Stromal cell of bone marrow (primary cell): ENCODE results near the gene TPD52L2.

ENCODE experiments used
- DNase-seq: peaks from one replicate; pipeline ENCODE4 v3.0.0-alpha.2; 2012; ENCODE audit warnings: low read depth

TPD52L2 gene

DNA sequence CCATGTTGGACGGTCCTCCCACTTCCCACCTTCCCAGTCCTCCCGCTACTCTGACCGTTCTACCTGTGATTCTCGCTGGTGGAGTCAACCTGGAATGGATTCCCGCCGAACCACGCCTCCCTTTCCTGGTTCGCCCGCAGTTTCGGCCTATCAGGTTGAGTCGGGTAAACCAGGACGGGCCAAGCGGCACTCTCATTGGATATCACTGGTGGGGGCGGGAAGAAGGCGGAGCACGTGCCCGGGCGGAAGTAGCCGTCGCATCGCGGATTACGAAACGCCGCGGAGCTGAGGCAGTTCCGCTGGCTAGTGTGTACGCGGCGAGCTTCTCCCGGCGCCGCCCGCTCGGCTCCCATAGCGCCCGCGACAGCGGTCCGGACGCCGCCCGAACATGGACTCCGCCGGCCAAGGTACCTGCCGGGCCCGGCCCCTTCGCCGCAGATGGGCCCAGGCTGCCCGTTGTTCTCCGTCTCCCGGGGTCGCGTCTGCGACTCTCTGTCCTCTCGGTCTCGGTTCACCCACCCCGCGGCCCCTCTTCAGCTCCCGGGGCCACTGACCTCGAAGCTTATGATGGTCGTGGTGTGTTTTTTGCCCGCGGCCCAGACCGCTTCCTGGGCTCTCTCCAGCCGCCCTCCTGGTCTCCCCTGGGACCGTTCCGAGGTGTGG is at the start of gene TPD52L2:
Gene TPD52L2 (plus strand): TSS at position 293 of the 663 bp plus-strand sequence. CDS start 96 bp downstream, at position 389.
- DNase-seq, result peak; percentile 97

DNA sequence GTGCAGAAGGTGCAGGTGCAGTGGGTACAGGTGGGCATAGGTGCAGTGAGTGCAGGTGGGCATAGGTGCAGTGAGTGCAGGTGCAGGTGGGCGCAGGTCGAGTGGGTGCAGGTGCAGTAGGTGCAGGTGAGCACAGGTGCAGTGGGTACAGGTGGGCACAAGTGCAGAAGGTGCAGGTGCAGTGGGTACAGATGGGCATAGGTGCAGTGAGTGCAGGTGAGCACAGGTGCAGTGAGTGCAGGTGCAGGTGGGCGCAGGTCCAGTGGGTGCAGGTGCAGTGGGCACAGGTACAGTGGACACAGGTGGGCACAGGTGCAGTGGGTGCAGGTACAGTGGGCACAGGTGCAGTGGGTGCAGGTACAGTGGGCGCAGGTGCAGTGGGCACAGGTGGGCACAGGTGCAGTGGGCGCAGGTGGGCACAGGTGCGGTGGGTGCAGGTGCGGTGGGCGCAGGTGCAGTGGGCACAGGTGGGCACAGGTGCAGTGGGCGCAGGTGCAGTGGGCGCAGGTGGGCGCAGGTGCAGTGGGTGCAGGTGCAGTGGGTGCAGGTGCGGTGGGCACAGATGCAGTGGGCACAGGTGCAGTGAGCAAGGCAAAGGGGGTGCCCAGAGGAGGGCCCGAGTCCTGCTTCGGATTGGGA is 49.3 kb upstream of the TPD52L2 start:
- no peak for DNase-seq

- DNase-seq, result peak; percentile 13
Observed at GRCh38 chr20:63819224-63819921, 45.7 kb upstream of the TPD52L2 start.

- no peak for DNase-seq
Observed at GRCh38 chr20:63821811-63822210, 43.3 kb upstream of the TPD52L2 start.

DNA sequence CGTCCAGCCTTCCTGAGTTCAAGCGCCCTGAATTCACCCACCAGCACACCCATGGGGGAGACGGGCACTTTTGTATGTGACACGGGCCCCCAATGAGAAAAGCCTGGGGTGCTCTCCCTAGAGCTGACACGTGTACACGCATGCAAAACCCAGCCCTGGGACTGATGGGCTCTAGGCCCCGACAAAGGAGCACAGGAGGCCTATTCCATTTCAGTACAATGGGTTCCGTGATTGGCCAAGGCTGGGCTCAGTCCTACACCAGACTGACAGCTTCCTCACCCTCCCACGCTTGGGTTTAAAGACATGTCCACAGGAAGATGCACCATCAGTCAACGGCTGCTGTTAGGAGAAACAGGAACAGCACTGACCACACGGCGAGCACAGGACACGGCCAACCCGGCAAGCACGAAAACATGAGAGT is 42.8 kb upstream of the TPD52L2 start:
- DNase-seq, result no peak

DNA sequence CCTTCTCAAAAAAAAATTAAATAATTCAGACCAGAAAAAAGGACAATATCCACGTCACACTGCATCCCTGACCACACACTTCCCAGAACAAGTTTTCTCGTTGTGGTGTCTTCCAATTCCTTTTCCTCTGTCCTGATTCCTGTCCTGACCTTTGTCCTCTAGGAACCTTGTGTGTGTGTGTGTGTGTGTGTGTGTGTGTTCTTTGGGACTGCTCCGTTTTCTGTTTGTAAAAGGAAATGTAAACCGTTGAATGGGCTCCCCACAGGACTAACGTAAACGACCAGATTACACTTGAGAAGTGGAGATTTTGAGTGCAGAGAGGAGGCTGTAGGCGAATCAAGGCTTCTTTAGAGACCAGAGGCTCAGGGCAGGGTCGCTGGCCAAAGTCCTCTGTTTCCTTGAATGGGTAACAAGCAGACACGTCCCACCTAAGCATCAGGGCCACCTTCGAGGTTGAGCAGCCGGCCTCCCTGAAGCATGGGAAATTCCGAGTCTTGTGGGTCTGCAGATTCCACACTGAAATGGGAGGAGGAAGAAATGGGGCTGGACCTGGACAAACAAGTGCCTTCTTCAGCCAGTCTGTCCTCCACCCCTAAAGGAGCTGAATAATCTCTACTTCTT is 41.3 kb upstream of the TPD52L2 start:
- DNase-seq, result no peak

- no peak for DNase-seq
Observed at GRCh38 chr20:63825331-63826118, 39.5 kb upstream of the TPD52L2 start.

- DNase-seq, result no peak
Observed at GRCh38 chr20:63826753-63827152, 38.3 kb upstream of the TPD52L2 start.

DNA sequence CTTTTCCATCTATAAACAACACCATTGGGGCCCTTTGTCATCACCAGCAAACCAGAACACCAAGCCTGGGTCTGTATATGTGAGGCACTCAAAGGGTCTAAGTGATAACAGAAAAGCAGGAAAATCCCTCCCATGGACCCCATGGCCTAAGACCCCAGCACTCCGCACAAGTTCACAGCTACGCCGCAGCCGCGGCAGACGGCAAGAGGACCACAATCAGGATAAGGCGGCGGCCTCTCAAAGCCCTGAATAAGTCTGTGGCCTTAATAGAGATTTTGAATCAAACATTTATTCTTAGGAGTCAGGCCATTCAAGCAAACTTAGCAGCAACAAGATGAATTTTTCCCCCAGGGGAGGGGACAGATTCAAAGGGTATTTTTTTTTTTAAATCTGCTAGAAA is 36.9 kb upstream of the TPD52L2 start:
- DNase-seq, result no peak

GRCh38 chr20:63828545-63828944 is 36.5 kb upstream of the TPD52L2 start:
- DNase-seq, result no peak

DNA sequence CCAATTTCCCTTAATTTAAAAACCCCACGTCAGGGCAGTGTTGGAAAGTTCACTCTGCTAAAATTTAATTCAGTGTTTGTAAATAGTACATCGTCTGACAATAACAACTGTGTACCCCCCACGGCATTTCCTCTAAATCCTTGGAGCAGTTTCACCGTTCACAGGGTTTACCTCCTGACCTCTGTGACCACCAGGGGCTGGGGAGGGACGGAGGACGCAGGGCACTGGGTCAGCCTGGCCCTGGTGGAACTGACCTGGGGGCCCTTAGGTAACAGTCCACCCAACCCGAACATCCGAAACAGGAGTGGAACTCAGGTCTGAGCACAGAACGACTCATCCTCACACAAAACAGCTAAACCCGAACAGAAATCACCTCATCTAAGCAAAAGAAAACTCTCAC is 36.1 kb upstream of the TPD52L2 start:
- DNase-seq, result no peak

- DNase-seq, result no peak
Observed at GRCh38 chr20:63829603-63829944, 35.5 kb upstream of the TPD52L2 start.

DNA sequence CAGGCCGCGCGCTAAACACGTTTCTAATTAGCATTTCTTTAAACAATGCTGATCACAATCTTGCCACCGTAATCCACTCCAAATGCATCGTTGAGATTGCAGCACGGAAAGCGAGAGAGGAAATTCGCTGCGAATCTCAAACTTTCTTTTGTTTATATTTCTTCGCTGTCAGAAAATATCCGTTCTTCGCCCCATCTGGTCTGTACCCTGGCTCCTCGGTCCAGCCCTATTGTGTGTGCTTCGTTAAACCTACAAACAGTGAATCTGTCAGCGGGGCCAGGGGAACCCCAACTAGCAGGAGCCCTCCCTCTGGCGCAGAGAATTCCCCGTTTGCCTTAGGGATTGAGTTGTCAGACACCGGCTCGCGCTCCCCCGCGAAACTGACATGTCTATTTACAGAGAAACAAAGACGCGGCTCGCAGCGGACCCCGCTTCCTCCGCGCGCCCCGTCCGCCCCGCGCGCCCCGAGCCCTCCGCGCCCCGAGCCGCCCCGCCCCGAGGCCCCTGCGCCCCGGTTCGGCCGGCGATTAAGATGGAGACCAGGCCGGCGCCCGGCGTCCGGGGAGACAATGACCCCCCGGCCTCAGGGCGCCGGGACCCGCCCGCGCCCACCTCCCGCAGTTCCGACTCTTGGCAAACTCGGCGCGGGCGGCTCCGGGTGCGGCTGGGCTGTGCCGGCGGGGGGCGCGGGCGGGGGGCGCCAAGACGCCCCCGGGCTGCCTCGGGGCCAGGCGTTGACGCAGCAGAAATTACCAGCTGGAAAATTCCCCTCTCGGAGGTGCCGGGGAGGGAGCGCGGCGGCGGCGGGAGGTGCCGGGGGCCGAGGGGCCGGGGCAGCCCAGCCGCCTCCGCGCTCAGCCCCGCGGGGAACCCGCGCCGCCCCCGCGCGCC is 34.9 kb upstream of the TPD52L2 start:
- DNase-seq, result no peak

- no peak for DNase-seq
Observed at GRCh38 chr20:63830841-63831588, 34.1 kb upstream of the TPD52L2 start, which contains the start of gene ZBTB46. ZBTB46 (minus strand) TSS chr20:63831264; CDS start chr20:63790757, 40,507 bp downstream.

DNA sequence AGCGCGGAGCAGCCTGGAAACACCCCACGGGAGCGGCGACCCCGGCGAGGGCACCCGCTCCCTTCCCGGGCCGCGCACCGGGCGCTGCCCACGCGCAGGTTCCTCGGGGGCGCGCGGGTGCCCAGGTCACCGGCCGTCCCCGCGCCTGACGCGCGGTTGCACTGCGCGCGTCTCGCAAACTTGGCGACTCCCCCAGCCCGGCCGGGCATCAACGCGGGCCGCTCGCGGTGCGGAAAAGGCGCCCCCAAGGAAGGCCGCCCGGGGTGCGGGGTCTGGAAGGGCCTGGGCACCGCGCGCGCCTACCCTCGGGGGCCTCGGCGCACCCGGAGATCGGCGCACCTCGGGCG is 33.5 kb upstream of the TPD52L2 start:
- DNase-seq, result no peak

- DNase-seq, result no peak
Observed at GRCh38 chr20:63831993-63832686, 32.9 kb upstream of the TPD52L2 start.

- no peak for DNase-seq
Observed at GRCh38 chr20:63833776-63834490, 31.1 kb upstream of the TPD52L2 start.

GRCh38 chr20:63834491-63834880 is 30.6 kb upstream of the TPD52L2 start:
- no peak for DNase-seq
